NCI-H1436 treated with DMSO at 0.1 percent for 48 hours (cell line): ENCODE measurements around the gene CBX7.

Experiments used
- DNase-seq: peaks from one replicate; lab custom pipeline; 2025; lab: John Stamatoyannopoulos, UW

CBX7 gene

GRCh38 chr22:39091126-39092081 lies 61.1 kb downstream of the CBX7 start:
- DNase-seq: no peak

GRCh38 chr22:39090426-39091064 lies 61.9 kb downstream of the CBX7 start:
- no peak for DNase-seq

- no peak for DNase-seq
Observed at GRCh38 chr22:39089928-39090327, 62.6 kb downstream of the CBX7 start.

GRCh38 chr22:39088685-39089032 lies 63.8 kb downstream of the CBX7 start:
- no peak for DNase-seq

- no peak for DNase-seq
Observed at GRCh38 chr22:39087881-39088684, 64.4 kb downstream of the CBX7 start.

GRCh38 chr22:39087098-39087497 lies 65.4 kb downstream of the CBX7 start:
- no peak for DNase-seq

- DNase-seq: no peak
Observed at GRCh38 chr22:39084666-39085065, 67.8 kb downstream of the CBX7 start.

- DNase-seq: no peak
Observed at GRCh38 chr22:39083212-39084165, 69.0 kb downstream of the CBX7 start.

GRCh38 chr22:39081598-39081997 lies 70.9 kb downstream of the CBX7 start:
- no peak for DNase-seq

- no peak for DNase-seq
Observed at GRCh38 chr22:39081016-39081415, 71.5 kb downstream of the CBX7 start.
